Mesenchymal stem cell (in vitro differentiated cells and primary cell): ENCODE data around the gene ITGB3.

Source experiments
- DNase-seq: peaks from one replicate; pipeline ENCODE4 v3.0.0-alpha.2; 2013
- H2AFZ ChIP-seq: one replicate; pipeline ENCODE4 v1.6.1; 2013; ENCODE audit warnings: low read depth, mild to moderate bottlenecking, control low read depth, inconsistent platforms, low read length, moderate library complexity
- H2AK5ac ChIP-seq: 2 replicates; pipeline ENCODE4 v1.6.1; 2013; ENCODE audit warnings: low read length, moderate library complexity, mild to moderate bottlenecking, inconsistent platforms; ENCODE audit not compliant: severe bottlenecking
- H2BK120ac ChIP-seq: one replicate; pipeline ENCODE4 v1.6.1; 2013; ENCODE audit warnings: low read depth, mild to moderate bottlenecking, inconsistent platforms, low read length, moderate library complexity
- H2BK12ac ChIP-seq, 2 experiments: one replicate each; pipeline ENCODE4 v1.6.1; 2013; ENCODE audit warnings: inconsistent platforms in 2 of 2, low read length in 2 of 2, mild to moderate bottlenecking in 2 of 2, moderate library complexity in 2 of 2, control low read depth in 1 of 2
- H2BK15ac ChIP-seq: one replicate; pipeline ENCODE4 v1.6.1; 2013; ENCODE audit warnings: mild to moderate bottlenecking, low read depth, inconsistent platforms; ENCODE audit not compliant: poor library complexity, severe bottlenecking
- H2BK5ac ChIP-seq: 2 replicates; pipeline ENCODE4 v1.6.1; 2013; ENCODE audit warnings: low read depth, mild to moderate bottlenecking, low read length, control low read depth, inconsistent platforms; ENCODE audit not compliant: poor library complexity, severe bottlenecking
- H3K14ac ChIP-seq, 2 experiments: one replicate each; pipeline ENCODE4 v1.6.1; 2013; ENCODE audit warnings: inconsistent platforms in 2 of 2, low read length in 2 of 2, control low read depth in 1 of 2, mild to moderate bottlenecking in 1 of 2, moderate library complexity in 1 of 2
- H3K18ac ChIP-seq, 2 experiments: one replicate each; pipeline ENCODE4 v1.6.1; 2013; ENCODE audit warnings: inconsistent platforms in 2 of 2, low read length in 2 of 2, control low read depth in 1 of 2, low read depth in 1 of 2, mild to moderate bottlenecking in 1 of 2
- H3K23ac ChIP-seq, 2 experiments: one replicate each; pipeline ENCODE4 v1.6.1; 2013; ENCODE audit warnings: inconsistent platforms in 2 of 2, low read length in 2 of 2, mild to moderate bottlenecking in 2 of 2, moderate library complexity in 2 of 2, control low read depth in 1 of 2
- H3K27ac ChIP-seq: 2 replicates; pipeline ENCODE4 v1.5.1; 2013; ENCODE audit warnings: mild to moderate bottlenecking, moderate library complexity, low read length, control low read depth, inconsistent platforms; ENCODE audit not compliant: poor library complexity, severe bottlenecking
- H3K27me3 ChIP-seq, 2 experiments: 2 replicates each; pipeline versions ENCODE4 v1.6.1 to v1.7.0; 2013; ENCODE audit warnings: low read length in 2 of 2, mild to moderate bottlenecking in 2 of 2, moderate library complexity in 2 of 2, control low read depth in 1 of 2, inconsistent platforms in 1 of 2; ENCODE audit not compliant: control insufficient read depth in 1 of 2, insufficient read depth in 1 of 2
- H3K36me3 ChIP-seq, 2 experiments: 2 replicates each; pipeline versions ENCODE4 v1.6.1 to v1.7.0; 2013; ENCODE audit warnings: low read length in 2 of 2, control low read depth in 1 of 2, inconsistent platforms in 1 of 2, low read depth in 1 of 2, mild to moderate bottlenecking in 1 of 2; ENCODE audit not compliant: insufficient read depth in 2 of 2, control insufficient read depth in 1 of 2
- H3K4ac ChIP-seq, 2 experiments: one replicate each; pipeline ENCODE4 v1.6.1; 2013; ENCODE audit warnings: inconsistent platforms in 2 of 2, low read length in 2 of 2, mild to moderate bottlenecking in 2 of 2, moderate library complexity in 2 of 2, control low read depth in 1 of 2, low read depth in 1 of 2
- H3K4me1 ChIP-seq: 2 replicates; pipeline ENCODE4 v1.6.1; 2013; ENCODE audit warnings: low read depth, low read length, control low read depth; ENCODE audit not compliant: control insufficient read depth, insufficient read depth
- H3K4me2 ChIP-seq: 2 replicates; pipeline ENCODE4 v1.6.1; 2013; ENCODE audit warnings: low read length, mild to moderate bottlenecking, inconsistent platforms; ENCODE audit not compliant: poor library complexity, severe bottlenecking
- H3K4me3 ChIP-seq, 2 experiments: 2 replicates each; pipeline versions ENCODE4 v1.5.1 to v1.7.0; 2013; ENCODE audit warnings: low read length in 2 of 2, mild to moderate bottlenecking in 2 of 2, control low read depth in 1 of 2, low read depth in 1 of 2; ENCODE audit not compliant: insufficient read depth in 1 of 2
- H3K79me1 ChIP-seq: replicated peaks from 2 replicates; pipeline ENCODE4 v1.6.1; 2013; ENCODE audit warnings: mild to moderate bottlenecking, control low read depth, low read length, inconsistent platforms; ENCODE audit not compliant: poor library complexity, severe bottlenecking
- H3K9ac ChIP-seq: 2 replicates; pipeline ENCODE4 v1.7.0; 2013; ENCODE audit warnings: mild to moderate bottlenecking, low read length, moderate library complexity
- H3K9me3 ChIP-seq: 2 replicates; pipeline ENCODE4 v1.7.0; 2013; ENCODE audit warnings: mild to moderate bottlenecking, low read length; ENCODE audit not compliant: control insufficient read depth
- H4K8ac ChIP-seq: one replicate; pipeline ENCODE4 v1.6.1; 2013; ENCODE audit warnings: inconsistent platforms, mild to moderate bottlenecking, low read length, moderate library complexity
- H4K91ac ChIP-seq: one replicate; pipeline ENCODE4 v1.6.1; 2013; ENCODE audit warnings: mild to moderate bottlenecking, low read length, inconsistent platforms
- WGBS: methylation state at CpG from one replicate; pipeline ENCODE4 v1.1.7; 2013; ENCODE audit warnings: mixed read lengths; 5-methylcytosine and 5-hydroxymethylcytosine counted together

The ITGB3 gene

DNA sequence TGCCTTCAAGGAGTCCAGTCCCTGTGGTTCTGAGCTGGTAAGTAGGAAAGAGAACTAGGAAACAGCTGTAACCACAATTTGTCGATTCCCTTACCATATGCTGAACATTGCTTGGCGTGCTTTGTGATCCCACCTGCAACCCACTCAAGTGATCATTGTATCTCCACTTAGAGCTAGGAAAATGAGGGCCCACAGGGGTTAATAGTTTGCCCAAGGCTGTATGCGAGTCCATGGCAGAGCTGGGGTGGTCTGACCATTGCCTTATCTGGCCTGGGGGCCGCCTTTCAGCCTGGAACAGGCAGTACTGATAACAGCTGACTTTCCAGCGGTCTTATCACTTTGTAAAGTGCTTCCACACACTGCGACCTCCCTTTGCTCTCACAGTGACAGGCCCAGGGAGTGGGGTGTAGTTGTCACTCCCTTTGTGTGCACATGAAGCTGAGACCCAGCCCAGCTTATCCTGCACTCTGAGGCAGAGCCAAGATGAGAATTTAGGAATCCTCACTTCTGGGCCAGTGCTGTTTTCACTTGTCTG, 34.7 kb upstream of the ITGB3 start:
- no peak for DNase-seq
- no peak overlapping the region for H3K9ac ChIP-seq
- H3K23ac ChIP-seq = no peak overlapping the region
- H3K27ac ChIP-seq = no peak overlapping the region
- peak overlapping the region; percentile 58 for H4K91ac ChIP-seq
- H4K8ac ChIP-seq = peak overlapping the region; percentile 5
- no peaks in the 10 kb centered on the region for H3K9me3 ChIP-seq
- H3K18ac ChIP-seq = peak overlapping the region in 1 of 2 experiments; percentile 31
- H3K4me3 ChIP-seq = no peak overlapping the region
- no peak overlapping the region for H3K14ac ChIP-seq
- H3K4me2 ChIP-seq = no peak overlapping the region
- 48% methylated on average over 6 of the region's 6 CpGs for WGBS
- H2AFZ ChIP-seq = no peak overlapping the region
- no peaks in the 10 kb centered on the region for H3K79me1 ChIP-seq
- H3K4ac ChIP-seq = no peak overlapping the region
- H2BK5ac ChIP-seq = no peak overlapping the region
- no peak overlapping the region for H2BK15ac ChIP-seq
- no peaks in the 10 kb centered on the region for H3K36me3 ChIP-seq
- peak overlapping the region; percentile 64 for H2AK5ac ChIP-seq
- no peak overlapping the region for H2BK120ac ChIP-seq
- H3K27me3 ChIP-seq = no peaks in the 10 kb centered on the region
- H2BK12ac ChIP-seq = no peak overlapping the region
- H3K4me1 ChIP-seq = peaks cover 3% of the 10 kb centered on the region

GRCh38 chr17:47219621-47220475, 33.8 kb upstream of the ITGB3 start:
- H3K4me2 ChIP-seq = no peak overlapping the region
- H3K4ac ChIP-seq = peak overlapping the region in 1 of 2 experiments; percentile 27
- no peaks in the 10 kb centered on the region for H3K9me3 ChIP-seq
- no peak overlapping the region for H3K27ac ChIP-seq
- no peak overlapping the region for H2AFZ ChIP-seq
- no peak overlapping the region for H3K9ac ChIP-seq
- no peak overlapping the region for H2BK12ac ChIP-seq
- no peak overlapping the region for H2BK120ac ChIP-seq
- H3K18ac ChIP-seq = no peak overlapping the region
- no peak overlapping the region for H4K91ac ChIP-seq
- no peaks in the 10 kb centered on the region for H3K27me3 ChIP-seq
- H4K8ac ChIP-seq = no peak overlapping the region
- WGBS = 88% methylated on average over 16 of the region's 21 CpGs
- no peak overlapping the region for H3K14ac ChIP-seq
- H2AK5ac ChIP-seq = peak overlapping the region; percentile 75
- no peak overlapping the region for H2BK5ac ChIP-seq
- peak overlapping the region in 1 of 2 experiments; percentile 42 for H3K23ac ChIP-seq
- DNase-seq = no peak
- H3K79me1 ChIP-seq = no peaks in the 10 kb centered on the region
- no peaks in the 10 kb centered on the region for H3K36me3 ChIP-seq
- H3K4me1 ChIP-seq = peaks cover 5% of the 10 kb centered on the region
- H2BK15ac ChIP-seq = no peak overlapping the region
- H3K4me3 ChIP-seq = peak overlapping the region in 1 of 2 experiments; percentile 8

- no peaks in the 10 kb centered on the region for H3K9me3 ChIP-seq
- WGBS = 58% methylated on average over 4 of the region's 7 CpGs
- H3K4ac ChIP-seq = no peak overlapping the region
- no peaks in the 10 kb centered on the region for H3K79me1 ChIP-seq
- no peak overlapping the region for H2AFZ ChIP-seq
- no peak overlapping the region for H3K23ac ChIP-seq
- no peak overlapping the region for H2BK5ac ChIP-seq
- H2BK15ac ChIP-seq = no peak overlapping the region
- H3K27me3 ChIP-seq = no peaks in the 10 kb centered on the region
- H3K9ac ChIP-seq = no peak overlapping the region
- DNase-seq = no peak
- peaks cover 5% of the 10 kb centered on the region for H3K4me1 ChIP-seq
- H4K91ac ChIP-seq = no peak overlapping the region
- no peak overlapping the region for H3K18ac ChIP-seq
- peak overlapping the region; percentile 61 for H2AK5ac ChIP-seq
- H3K36me3 ChIP-seq = no peaks in the 10 kb centered on the region
- no peak overlapping the region for H2BK12ac ChIP-seq
- H2BK120ac ChIP-seq = no peak overlapping the region
- no peak overlapping the region for H3K14ac ChIP-seq
- no peak overlapping the region for H3K27ac ChIP-seq
- no peak overlapping the region for H3K4me2 ChIP-seq
- no peak overlapping the region for H3K4me3 ChIP-seq
- H4K8ac ChIP-seq = no peak overlapping the region
These were observed 33.1 kb upstream of the ITGB3 start for GRCh38 chr17:47220531-47220999.

- H2BK12ac ChIP-seq = no peak overlapping the region
- H2AFZ ChIP-seq = no peak overlapping the region
- no peak overlapping the region for H3K9ac ChIP-seq
- H3K9me3 ChIP-seq = no peaks in the 10 kb centered on the region
- H2BK5ac ChIP-seq = no peak overlapping the region
- no peak overlapping the region for H3K4me3 ChIP-seq
- no peak overlapping the region for H3K14ac ChIP-seq
- no peak overlapping the region for H3K4me2 ChIP-seq
- H2BK120ac ChIP-seq = peak overlapping the region; percentile 24
- no peak overlapping the region for H3K27ac ChIP-seq
- peaks cover 5% of the 10 kb centered on the region for H3K4me1 ChIP-seq
- H3K18ac ChIP-seq = no peak overlapping the region
- H4K8ac ChIP-seq = no peak overlapping the region
- no peak overlapping the region for H4K91ac ChIP-seq
- DNase-seq = no peak
- WGBS = 92% methylated on average over 6 of the region's 6 CpGs
- no peaks in the 10 kb centered on the region for H3K79me1 ChIP-seq
- no peaks in the 10 kb centered on the region for H3K36me3 ChIP-seq
- no peaks in the 10 kb centered on the region for H3K27me3 ChIP-seq
- H2AK5ac ChIP-seq = peak overlapping the region; percentile 82
- no peak overlapping the region for H3K4ac ChIP-seq
- H3K23ac ChIP-seq = no peak overlapping the region
- no peak overlapping the region for H2BK15ac ChIP-seq
These were observed 32.5 kb upstream of the ITGB3 start for GRCh38 chr17:47221154-47221553.
